Measurements from ENCODE around the gene SCAND1. TPM values are rescaled to one million over a fixed set of nuclear protein-coding genes. Genes with fewer than 3 reads are reported as not detected.

The SCAND1 gene
- total and polyA plus RNA-seq, 9 of the 15 experiments (the other 6 are each of a cell fraction or from before 2014, with no cell fraction given): 0.08 to 94.0 (median 5.8) TPM

DNA sequence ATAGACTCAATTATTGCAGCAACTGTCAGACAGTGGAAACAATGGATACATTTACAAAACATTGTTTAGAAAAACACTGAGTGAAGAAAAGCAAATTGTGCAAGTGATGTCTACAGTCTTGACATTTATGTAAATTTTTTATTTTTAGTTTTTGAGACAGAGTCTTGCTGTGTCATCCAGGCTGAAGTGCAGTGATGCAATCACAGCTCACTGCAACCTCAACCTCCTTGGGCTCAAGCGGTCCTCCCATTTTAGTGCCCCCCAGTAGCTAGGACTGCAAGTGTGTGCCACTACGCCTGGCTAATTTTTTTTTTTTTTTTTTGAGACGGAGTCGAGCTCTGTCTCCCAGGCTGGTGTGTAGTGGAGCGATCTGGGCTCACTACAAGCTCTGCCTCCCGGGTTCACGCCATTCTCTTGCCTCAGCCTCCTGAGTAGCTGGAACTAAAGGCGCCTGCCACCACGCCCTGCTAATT lies 23.8 kb upstream of the SCAND1 start (continued):
- TF ChIP-seq JUN (IDR thresholded peaks at IDR 0.05; ENCODE audit: borderline replicate concordance, low read depth, low read length): 0 out of 2 replicates have a peak, but pooled peaks have one; percentile 43
- no peak for TF ChIP-seq JUN (CRISPR knock-in tag; IDR thresholded peaks at IDR 0.05; ENCODE audit: borderline replicate concordance)
- no peak for TF ChIP-seq BRD9 (IDR thresholded peaks at IDR 0.05; ENCODE audit: low read depth, partially characterized antibody)
- TF ChIP-seq, protein P1, sequence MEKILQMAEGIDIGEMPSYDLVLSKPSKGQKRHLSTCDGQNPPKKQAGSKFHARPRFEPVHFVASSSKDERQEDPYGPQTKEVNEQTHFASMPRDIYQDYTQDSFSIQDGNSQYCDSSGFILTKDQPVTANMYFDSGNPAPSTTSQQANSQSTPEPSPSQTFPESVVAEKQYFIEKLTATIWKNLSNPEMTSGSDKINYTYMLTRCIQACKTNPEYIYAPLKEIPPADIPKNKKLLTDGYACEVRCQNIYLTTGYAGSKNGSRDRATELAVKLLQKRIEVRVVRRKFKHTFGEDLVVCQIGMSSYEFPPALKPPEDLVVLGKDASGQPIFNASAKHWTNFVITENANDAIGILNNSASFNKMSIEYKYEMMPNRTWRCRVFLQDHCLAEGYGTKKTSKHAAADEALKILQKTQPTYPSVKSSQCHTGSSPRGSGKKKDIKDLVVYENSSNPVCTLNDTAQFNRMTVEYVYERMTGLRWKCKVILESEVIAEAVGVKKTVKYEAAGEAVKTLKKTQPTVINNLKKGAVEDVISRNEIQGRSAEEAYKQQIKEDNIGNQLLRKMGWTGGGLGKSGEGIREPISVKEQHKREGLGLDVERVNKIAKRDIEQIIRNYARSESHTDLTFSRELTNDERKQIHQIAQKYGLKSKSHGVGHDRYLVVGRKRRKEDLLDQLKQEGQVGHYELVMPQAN (IDR thresholded peaks at IDR 0.05; ENCODE audit: borderline replicate concordance): no peak
- no peak for TF ChIP-seq BCOR (IDR thresholded peaks at IDR 0.05)
- TF ChIP-seq MEIS2 (IDR thresholded peaks at IDR 0.05; ENCODE audit: partially characterized antibody): no peak
- TF ChIP-seq, protein P2, sequence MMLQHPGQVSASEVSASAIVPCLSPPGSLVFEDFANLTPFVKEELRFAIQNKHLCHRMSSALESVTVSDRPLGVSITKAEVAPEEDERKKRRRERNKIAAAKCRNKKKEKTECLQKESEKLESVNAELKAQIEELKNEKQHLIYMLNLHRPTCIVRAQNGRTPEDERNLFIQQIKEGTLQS (IDR thresholded peaks at IDR 0.05): peak; percentile 98
- TF ChIP-seq, protein P2 (CRISPR knock-in tag; conservative IDR thresholded peaks at IDR 0.05): no peak
- TF ChIP-seq ZNF696 (CRISPR knock-in tag; conservative IDR thresholded peaks at IDR 0.05): no peak
- no peak for TF ChIP-seq RB1 (IDR thresholded peaks at IDR 0.05; ENCODE audit: low read depth)
- TF ChIP-seq TSC22D4 (tag; IDR thresholded peaks at IDR 0.05): no peak
- no peak for TF ChIP-seq HDGF (IDR thresholded peaks at IDR 0.05)
- TF ChIP-seq, protein P3, sequence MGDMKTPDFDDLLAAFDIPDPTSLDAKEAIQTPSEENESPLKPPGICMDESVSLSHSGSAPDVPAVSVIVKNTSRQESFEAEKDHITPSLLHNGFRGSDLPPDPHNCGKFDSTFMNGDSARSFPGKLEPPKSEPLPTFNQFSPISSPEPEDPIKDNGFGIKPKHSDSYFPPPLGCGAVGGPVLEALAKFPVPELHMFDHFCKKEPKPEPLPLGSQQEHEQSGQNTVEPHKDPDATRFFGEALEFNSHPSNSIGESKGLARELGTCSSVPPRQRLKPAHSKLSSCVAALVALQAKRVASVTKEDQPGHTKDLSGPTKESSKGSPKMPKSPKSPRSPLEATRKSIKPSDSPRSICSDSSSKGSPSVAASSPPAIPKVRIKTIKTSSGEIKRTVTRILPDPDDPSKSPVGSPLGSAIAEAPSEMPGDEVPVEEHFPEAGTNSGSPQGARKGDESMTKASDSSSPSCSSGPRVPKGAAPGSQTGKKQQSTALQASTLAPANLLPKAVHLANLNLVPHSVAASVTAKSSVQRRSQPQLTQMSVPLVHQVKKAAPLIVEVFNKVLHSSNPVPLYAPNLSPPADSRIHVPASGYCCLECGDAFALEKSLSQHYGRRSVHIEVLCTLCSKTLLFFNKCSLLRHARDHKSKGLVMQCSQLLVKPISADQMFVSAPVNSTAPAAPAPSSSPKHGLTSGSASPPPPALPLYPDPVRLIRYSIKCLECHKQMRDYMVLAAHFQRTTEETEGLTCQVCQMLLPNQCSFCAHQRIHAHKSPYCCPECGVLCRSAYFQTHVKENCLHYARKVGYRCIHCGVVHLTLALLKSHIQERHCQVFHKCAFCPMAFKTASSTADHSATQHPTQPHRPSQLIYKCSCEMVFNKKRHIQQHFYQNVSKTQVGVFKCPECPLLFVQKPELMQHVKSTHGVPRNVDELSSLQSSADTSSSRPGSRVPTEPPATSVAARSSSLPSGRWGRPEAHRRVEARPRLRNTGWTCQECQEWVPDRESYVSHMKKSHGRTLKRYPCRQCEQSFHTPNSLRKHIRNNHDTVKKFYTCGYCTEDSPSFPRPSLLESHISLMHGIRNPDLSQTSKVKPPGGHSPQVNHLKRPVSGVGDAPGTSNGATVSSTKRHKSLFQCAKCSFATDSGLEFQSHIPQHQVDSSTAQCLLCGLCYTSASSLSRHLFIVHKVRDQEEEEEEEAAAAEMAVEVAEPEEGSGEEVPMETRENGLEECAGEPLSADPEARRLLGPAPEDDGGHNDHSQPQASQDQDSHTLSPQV (IDR thresholded peaks at IDR 0.05): no peak
- TF ChIP-seq NR2C2 (CRISPR knock-in tag; IDR thresholded peaks at IDR 0.05): no peak
- no peak for TF ChIP-seq NR2C2 (tag; IDR thresholded peaks at IDR 0.05)
- TF ChIP-seq SMAD4 (CRISPR knock-in tag; conservative IDR thresholded peaks at IDR 0.05): 0 out of 2 replicates have a peak, but pooled peaks have one; percentile 27
- no peak for TF ChIP-seq ILF3 (IDR thresholded peaks at IDR 0.05; ENCODE audit: borderline replicate concordance)
- TF ChIP-seq, protein P4, sequence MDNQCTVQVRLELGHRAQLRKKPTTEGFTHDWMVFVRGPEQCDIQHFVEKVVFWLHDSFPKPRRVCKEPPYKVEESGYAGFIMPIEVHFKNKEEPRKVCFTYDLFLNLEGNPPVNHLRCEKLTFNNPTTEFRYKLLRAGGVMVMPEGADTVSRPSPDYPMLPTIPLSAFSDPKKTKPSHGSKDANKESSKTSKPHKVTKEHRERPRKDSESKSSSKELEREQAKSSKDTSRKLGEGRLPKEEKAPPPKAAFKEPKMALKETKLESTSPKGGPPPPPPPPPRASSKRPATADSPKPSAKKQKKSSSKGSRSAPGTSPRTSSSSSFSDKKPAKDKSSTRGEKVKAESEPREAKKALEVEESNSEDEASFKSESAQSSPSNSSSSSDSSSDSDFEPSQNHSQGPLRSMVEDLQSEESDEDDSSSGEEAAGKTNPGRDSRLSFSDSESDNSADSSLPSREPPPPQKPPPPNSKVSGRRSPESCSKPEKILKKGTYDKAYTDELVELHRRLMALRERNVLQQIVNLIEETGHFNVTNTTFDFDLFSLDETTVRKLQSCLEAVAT (IDR thresholded peaks at IDR 0.05): no peak
- TF ChIP-seq DMBX1 (CRISPR knock-in tag; IDR thresholded peaks at IDR 0.05; ENCODE audit: borderline replicate concordance): no peak
- TF ChIP-seq BHLHE40 (IDR thresholded peaks at IDR 0.05; ENCODE audit: low read length): no peak
- peak; percentile 76 for TF ChIP-seq MAFG (tag; conservative IDR thresholded peaks at IDR 0.05)
- TF ChIP-seq SMAD1 (IDR thresholded peaks at IDR 0.05; ENCODE audit: low read depth, low read length, partially characterized antibody): no peak
- TF ChIP-seq KLF10 (CRISPR knock-in tag; IDR thresholded peaks at IDR 0.05): no peak

Measured in K562 (cell line).